ENCODE results near the gene ZNF606.

Gene ZNF606

DNA sequence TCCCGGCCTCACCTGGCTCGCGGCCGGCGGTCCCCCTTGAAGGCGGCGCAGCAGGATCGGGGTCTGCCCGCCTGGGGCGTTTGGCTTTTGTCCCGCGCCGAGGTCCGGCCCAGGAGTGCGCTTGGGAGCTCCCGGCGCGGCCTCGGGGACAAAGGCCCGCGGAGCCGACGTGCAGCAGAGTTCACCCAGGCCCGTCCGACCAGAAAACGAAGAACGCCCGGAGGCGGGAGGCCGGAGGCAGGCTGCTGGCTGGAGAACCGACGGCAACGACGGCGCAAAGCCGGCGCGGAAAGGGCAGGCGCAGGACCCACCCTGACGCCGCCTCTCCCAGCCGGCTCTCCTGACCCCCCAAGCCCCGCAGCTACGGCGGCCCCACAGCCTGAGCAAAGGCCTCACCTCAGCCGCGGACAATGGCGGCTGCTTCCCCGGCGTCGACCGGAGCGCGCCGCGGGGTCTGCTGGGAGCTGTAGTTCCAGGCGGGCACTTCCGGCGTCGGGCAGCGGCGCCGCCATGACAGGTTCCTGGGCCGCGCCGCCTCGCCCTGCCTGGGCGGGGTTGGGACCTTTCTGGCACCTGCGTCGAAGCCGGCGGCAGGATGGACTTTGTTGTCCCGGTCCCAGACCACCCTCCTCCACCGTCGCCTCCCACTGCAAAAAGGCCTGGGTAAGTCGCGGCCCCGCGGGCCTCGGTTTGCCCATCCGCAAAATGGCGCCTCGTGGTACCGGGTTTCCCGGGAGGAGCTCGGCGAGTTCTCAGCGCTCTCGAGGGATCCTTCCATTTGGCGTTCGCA is at the start of gene ZNF606:
Gene ZNF606, minus strand, starts transcription at position 437 of the 790 bp plus-strand sequence. CDS start 1,501 bp downstream, outside the sequence.
- Mint-ChIP-seq H3K4me3 (peak within 1 kb of the TSS; percentile 78), H3K36me3 (ENCODE audit: insufficient read depth) (peaks cover 27% of the 10 kb centered on the region), H3K27ac (ENCODE audit: low read depth) (peak within 1 kb of the TSS; percentile 86), H3K9me3 (peaks cover 27% of the 10 kb centered on the region), H3K27me3 (no peaks in the 10 kb centered on the region), H3K4me1 (peaks cover 21% of the 10 kb centered on the region)
- DNase-seq (ENCODE audit: low spot score in 2 of 2) = peak; percentile 74 to 75
- peak; percentile 99 for ATAC-seq (replicated peaks; ENCODE audit: extremely low read depth, poor library complexity, severe bottlenecking)

DNA sequence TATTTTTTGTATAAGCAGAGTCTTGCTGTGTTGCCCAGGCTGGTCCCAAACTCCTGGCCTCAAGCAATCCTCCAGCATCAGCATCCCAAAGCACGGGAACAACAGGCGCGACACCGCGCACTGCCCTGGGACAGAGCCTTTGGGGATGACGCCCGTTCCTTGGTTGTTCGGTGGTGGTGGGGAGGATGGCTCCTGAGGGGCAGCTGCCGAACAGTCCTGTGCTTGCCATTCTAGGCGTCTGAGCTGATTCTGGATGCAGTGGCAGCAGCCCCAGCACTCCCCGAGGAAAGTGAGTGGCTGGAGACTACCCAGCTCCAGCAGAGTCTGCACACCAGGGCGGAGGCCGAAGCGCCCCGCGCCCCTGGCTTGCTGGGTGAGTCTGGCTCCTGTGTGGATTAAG is 49.6 kb upstream of the ZNF606 start:
- Mint-ChIP-seq H3K27ac (ENCODE audit: low read depth) (no peak overlapping the region), H3K27me3 (peaks cover 22% of the 10 kb centered on the region), H3K36me3 (ENCODE audit: insufficient read depth) (peaks cover 4% of the 10 kb centered on the region), H3K4me1 (no peaks in the 10 kb centered on the region), H3K4me3 (no peak overlapping the region), H3K9me3 (peaks cover 25% of the 10 kb centered on the region)
- ATAC-seq (replicated peaks; ENCODE audit: extremely low read depth, poor library complexity, severe bottlenecking) (no peak), DNase-seq (ENCODE audit: low spot score in 2 of 2) (no peak)

DNA sequence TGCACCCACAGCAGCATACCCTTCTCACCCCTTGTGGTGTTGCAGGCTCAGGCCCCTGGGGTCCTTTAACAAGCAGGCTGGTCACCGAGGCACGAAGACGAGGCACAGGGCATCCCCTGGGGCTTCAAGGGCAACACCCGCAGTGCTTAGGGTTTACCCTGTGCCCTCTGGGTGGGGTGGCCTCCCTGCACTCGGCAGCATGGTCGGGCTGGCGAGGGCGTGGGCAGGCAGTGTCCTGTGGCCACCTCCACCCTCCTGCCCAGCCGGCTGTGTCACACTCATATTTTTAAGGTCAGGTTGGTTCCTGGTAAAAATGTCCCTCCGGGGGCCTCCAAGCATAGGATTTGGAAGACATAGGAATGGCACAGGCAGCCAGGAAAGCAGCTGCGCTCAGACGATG is 45.1 kb upstream of the ZNF606 start:
- Mint-ChIP-seq H3K27me3 (no peaks in the 10 kb centered on the region), H3K9me3 (peaks cover 25% of the 10 kb centered on the region), H3K4me1 (no peaks in the 10 kb centered on the region), H3K36me3 (ENCODE audit: insufficient read depth) (no peaks in the 10 kb centered on the region), H3K4me3 (no peak overlapping the region), H3K27ac (ENCODE audit: low read depth) (no peak overlapping the region)
- DNase-seq (ENCODE audit: low spot score in 2 of 2) (no peak), ATAC-seq (replicated peaks; ENCODE audit: extremely low read depth, poor library complexity, severe bottlenecking) (no peak)

DNA sequence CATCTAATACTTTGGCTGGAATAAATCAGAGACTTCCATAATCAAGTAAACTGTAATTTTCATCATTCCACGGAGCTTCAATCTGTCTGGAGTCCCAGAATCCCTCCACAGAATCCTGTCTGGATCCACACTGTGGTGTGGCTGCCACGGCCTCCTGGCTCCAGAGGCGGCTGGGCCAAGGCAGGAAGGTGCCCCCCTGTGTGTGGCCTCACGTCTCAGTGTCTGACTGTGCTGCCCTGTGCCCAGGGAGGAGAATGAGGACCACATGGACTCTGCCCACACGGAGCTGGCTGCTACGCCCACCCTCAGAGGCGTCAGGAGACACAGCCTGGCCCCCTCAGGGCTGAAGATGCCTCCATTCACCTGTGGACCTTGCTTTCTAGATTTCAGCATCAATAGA is 44.2 kb upstream of the ZNF606 start:
- H3K36me3 Mint-ChIP-seq (ENCODE audit: insufficient read depth) = no peaks in the 10 kb centered on the region
- H3K4me3 Mint-ChIP-seq = no peak overlapping the region
- no peaks in the 10 kb centered on the region for H3K4me1 Mint-ChIP-seq
- H3K9me3 Mint-ChIP-seq = peaks cover 25% of the 10 kb centered on the region
- ATAC-seq (replicated peaks; ENCODE audit: extremely low read depth, poor library complexity, severe bottlenecking) (no peak), DNase-seq (ENCODE audit: low spot score in 2 of 2) (no peak)
- H3K27me3 Mint-ChIP-seq = no peaks in the 10 kb centered on the region
- no peak overlapping the region for H3K27ac Mint-ChIP-seq (ENCODE audit: low read depth)

DNA sequence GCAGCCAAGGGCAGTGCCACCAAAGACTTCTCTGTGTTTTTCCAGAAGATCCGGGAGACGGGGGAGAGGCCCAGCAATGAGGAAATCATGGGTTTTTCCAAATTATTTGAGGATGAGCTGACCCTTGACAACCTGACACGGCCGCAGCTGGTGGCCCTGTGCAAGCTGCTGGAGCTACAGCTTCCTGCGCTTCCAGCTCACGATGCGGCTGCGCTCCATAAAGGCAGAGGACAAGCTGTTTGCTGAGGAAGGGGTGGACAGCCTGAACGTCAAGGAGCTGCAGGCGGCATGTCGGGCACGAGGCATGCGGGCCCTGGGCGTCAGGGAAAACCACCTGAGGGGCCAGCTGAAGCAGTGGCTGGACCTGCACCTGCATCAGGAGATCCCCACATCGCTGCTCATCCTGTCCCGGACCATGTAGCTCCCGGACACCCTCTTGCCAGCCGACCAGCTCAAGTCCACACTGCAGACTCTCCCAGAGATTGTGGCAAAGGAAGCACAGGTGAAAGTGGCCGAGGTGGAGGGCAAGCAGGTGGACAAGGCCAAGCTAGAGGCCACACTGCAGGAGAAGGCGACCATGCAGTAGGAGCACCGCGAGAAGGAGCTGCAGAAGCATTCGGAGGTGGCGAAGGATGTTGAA is 42.9 kb upstream of the ZNF606 start:
- H3K36me3 Mint-ChIP-seq (ENCODE audit: insufficient read depth) = no peaks in the 10 kb centered on the region
- no peak overlapping the region for H3K4me3 Mint-ChIP-seq
- DNase-seq (ENCODE audit: low spot score in 2 of 2) (no peak), ATAC-seq (replicated peaks; ENCODE audit: extremely low read depth, poor library complexity, severe bottlenecking) (no peak)
- no peaks in the 10 kb centered on the region for H3K27me3 Mint-ChIP-seq
- H3K9me3 Mint-ChIP-seq = peaks cover 17% of the 10 kb centered on the region
- no peak overlapping the region for H3K27ac Mint-ChIP-seq (ENCODE audit: low read depth)
- H3K4me1 Mint-ChIP-seq = no peaks in the 10 kb centered on the region

DNA sequence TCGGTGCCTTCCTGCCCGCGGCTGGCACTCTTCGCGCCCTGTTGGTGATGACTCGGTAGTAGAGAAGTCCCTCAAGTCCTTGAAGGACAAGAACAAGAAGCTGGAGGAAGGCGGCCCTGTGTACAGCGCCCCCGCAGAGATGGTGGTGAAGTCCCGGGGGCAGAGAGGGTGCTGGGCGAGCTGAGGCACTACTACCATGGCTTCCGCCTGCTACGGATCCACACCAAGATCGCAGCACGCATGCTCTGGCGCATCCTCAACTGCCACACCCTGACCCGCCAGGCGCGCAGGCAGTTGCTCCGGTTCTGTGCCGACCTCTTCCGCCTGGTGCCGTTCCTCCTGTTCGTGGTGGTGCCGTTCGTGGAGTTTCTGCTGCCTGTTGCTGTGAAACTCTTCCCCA is 42.3 kb upstream of the ZNF606 start:
- H3K9me3 Mint-ChIP-seq = peaks cover 17% of the 10 kb centered on the region
- H3K27ac Mint-ChIP-seq (ENCODE audit: low read depth) = no peak overlapping the region
- no peaks in the 10 kb centered on the region for H3K4me1 Mint-ChIP-seq
- H3K27me3 Mint-ChIP-seq = no peaks in the 10 kb centered on the region
- ATAC-seq (replicated peaks; ENCODE audit: extremely low read depth, poor library complexity, severe bottlenecking) (no peak), DNase-seq (ENCODE audit: low spot score in 2 of 2) (no peak)
- no peaks in the 10 kb centered on the region for H3K36me3 Mint-ChIP-seq (ENCODE audit: insufficient read depth)
- H3K4me3 Mint-ChIP-seq = no peak overlapping the region

DNA sequence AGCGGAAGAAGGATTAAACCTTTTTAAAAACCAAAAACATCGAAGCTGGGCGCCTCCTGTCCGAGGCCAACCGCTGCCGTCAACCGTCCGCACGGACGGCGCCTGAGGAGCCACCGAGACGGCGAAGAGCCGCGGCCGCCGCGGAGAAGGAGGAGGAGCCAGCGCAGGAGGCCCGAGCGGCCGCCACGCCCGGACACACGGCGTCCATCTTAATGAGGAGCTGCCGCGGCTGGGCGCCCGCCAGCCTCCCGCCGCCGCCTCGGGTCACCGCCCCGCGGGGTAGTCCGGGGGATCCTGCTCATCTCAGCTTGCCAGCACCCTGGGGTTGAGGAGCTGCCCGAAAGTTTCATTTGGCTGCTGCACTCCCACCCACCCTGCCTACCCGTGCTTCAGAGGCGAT is 41.8 kb upstream of the ZNF606 start:
- H3K36me3 Mint-ChIP-seq (ENCODE audit: insufficient read depth) = no peaks in the 10 kb centered on the region
- H3K4me3 Mint-ChIP-seq = no peak overlapping the region
- peaks cover 15% of the 10 kb centered on the region for H3K9me3 Mint-ChIP-seq
- H3K27me3 Mint-ChIP-seq = no peaks in the 10 kb centered on the region
- ATAC-seq (replicated peaks; ENCODE audit: extremely low read depth, poor library complexity, severe bottlenecking) = no peak
- no peak overlapping the region for H3K27ac Mint-ChIP-seq (ENCODE audit: low read depth)
- no peaks in the 10 kb centered on the region for H3K4me1 Mint-ChIP-seq
- no peak for DNase-seq (ENCODE audit: low spot score in 2 of 2)

DNA sequence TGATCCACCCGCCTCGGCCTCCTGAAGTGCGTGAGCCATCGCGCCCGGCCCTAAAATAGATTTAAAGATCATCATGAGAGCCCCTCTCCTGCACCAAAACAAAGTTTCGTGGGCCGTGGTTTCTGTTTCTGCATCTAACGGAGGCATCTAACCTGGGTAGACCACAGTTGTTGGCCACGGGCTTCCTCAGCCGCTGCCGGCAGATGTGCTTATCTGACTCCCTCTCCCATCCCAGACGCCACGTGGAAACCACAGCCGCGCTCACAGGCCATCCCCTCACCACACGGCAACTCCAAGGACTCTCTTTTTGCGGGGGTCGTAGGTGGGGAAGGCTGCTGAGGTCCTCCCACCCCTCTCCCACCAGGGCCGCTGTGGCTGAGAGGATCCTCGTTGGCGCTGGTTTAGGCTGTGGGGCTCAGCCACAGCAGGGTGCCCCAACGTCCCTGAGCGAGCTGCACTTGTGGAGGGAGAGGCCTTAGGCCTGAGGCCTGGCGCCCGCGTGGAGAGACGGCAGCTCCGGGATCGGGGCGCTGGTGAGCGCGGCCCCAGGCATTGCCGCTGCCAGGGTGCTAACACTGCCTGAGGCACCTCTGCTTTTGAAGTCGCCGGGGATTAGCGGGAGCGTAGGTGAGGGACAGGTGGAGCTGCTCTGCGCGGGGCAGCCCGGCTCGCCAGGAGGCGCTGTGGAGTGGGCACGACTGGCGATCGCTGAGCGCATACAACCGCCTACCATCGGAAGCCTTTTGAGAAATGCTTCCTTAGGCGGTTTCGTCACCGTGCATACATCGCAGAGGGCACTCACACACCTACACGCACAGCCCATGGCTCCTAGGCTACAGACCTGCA is 40.1 kb upstream of the ZNF606 start:
- Mint-ChIP-seq H3K9me3 (peaks cover 18% of the 10 kb centered on the region), H3K27ac (ENCODE audit: low read depth) (no peak overlapping the region), H3K27me3 (no peaks in the 10 kb centered on the region), H3K4me1 (no peaks in the 10 kb centered on the region), H3K36me3 (ENCODE audit: insufficient read depth) (no peaks in the 10 kb centered on the region), H3K4me3 (no peak overlapping the region)
- ATAC-seq (replicated peaks; ENCODE audit: extremely low read depth, poor library complexity, severe bottlenecking) = no peak
- DNase-seq (ENCODE audit: low spot score in 2 of 2) = no peak

DNA sequence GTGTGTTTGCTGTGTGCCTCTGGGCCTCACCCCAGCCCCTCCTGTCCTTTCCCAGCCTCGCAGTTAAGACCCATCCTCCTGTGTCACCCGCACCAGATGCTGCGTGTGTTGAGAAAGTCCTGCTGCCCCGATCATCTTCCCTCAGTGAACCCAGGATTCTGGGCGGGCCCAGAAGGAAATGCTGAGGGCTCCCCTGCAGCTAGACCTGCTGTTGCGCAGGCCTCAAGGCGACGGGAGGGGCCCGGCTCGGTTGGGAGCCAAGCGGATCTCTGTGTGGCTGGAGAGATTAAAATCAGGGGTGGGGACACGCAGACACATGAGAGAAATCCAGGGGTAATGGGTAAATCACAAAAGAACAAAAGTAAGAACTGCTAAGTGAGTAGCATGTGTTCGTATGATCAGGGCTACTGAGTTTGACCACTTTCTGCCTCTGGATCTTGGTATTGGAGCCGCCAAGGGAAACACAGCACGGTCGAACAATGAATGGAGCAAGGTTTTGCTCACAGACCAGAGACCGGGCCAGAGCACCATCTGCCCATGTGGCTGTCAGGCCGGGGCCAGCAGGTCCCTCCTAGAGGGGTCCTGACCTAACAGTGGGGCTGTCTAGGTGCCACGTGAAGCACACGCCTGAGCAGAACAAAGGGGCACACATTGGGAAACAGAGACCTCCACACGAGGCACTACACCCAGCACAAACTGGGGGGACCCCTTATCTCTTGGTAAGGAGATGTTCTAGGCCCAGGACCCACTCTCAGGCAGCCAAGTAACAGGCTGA is 38.3 kb upstream of the ZNF606 start:
- ATAC-seq (replicated peaks; ENCODE audit: extremely low read depth, poor library complexity, severe bottlenecking) (no peak), DNase-seq (ENCODE audit: low spot score in 2 of 2) (no peak)
- Mint-ChIP-seq H3K27ac (ENCODE audit: low read depth) (no peak overlapping the region), H3K36me3 (ENCODE audit: insufficient read depth) (no peaks in the 10 kb centered on the region), H3K9me3 (peaks cover 18% of the 10 kb centered on the region), H3K27me3 (peaks cover 5% of the 10 kb centered on the region), H3K4me3 (no peak overlapping the region), H3K4me1 (no peaks in the 10 kb centered on the region)

DNA sequence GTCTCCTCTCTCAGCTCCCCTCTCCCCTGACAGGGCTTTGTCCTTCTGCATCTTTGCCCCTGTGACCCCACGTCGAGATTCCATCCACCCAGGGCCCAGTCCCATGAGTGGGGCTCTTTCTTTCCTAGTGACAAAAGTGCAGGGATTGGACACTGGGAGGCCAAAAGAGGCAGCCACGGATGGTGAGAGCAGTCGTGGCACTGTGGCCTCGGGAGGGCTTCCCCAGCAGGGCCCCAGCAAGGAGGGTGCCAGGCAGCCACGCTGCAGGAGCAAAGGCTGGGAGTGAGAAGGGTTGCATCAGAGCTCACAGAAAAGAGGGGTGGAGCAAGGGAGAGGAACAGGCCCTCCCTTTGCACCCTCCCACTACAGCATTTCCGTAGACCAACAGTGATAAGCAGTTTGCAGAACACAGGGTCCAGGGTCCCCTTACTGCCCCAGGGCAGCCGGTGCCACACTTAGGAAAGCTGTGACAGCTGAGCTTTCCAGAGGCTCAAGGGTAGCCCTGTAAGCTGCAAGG is 36.1 kb upstream of the ZNF606 start:
- no peak for DNase-seq (ENCODE audit: low spot score in 2 of 2)
- ATAC-seq (replicated peaks; ENCODE audit: extremely low read depth, poor library complexity, severe bottlenecking) = no peak
- no peak overlapping the region for H3K4me3 Mint-ChIP-seq
- no peaks in the 10 kb centered on the region for H3K4me1 Mint-ChIP-seq
- no peak overlapping the region for H3K27ac Mint-ChIP-seq (ENCODE audit: low read depth)
- H3K9me3 Mint-ChIP-seq = peaks cover 27% of the 10 kb centered on the region
- H3K36me3 Mint-ChIP-seq (ENCODE audit: insufficient read depth) = no peaks in the 10 kb centered on the region
- H3K27me3 Mint-ChIP-seq = peaks cover 21% of the 10 kb centered on the region

DNA sequence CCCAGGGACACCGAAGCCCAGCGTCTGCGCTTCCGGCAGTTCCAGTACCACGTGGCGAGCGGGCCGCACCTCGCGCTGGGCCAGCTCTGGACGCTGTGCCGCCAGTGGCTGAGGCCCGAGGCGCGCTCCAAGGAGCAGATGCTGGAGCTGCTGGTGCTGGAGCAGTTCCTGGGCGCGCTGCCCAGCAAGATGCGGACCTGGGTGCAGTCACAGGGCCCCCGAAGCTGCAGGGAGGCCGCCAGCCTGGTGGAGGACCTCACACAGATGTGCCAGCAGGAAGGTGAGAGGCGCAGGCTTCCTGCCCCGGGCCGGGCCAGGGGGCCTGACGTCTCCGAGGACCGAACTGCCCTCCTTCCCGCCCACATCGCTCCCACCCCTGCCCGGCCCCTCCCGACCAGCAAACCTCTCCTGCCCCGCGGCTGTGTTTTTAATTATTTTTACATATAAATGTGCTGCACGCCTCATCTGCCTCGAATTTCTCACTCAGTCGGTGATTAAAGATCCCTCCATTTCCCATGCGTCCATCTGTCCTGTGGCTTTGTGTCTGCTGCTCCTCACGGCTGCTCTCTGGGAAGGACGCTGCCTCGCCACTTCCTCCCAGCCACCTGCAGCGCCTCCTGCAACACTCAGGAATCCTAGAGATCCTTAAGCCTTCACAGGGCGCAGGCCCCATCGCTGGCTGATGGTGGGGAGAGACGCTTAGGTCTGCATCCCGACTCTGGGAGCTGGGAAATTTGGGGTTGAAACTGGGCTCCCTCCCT is 35.5 kb upstream of the ZNF606 start:
- Mint-ChIP-seq H3K27ac (ENCODE audit: low read depth) (no peak overlapping the region), H3K9me3 (peaks cover 27% of the 10 kb centered on the region), H3K4me1 (no peaks in the 10 kb centered on the region), H3K4me3 (no peak overlapping the region), H3K27me3 (peaks cover 21% of the 10 kb centered on the region), H3K36me3 (ENCODE audit: insufficient read depth) (no peaks in the 10 kb centered on the region)
- ATAC-seq (replicated peaks; ENCODE audit: extremely low read depth, poor library complexity, severe bottlenecking) (no peak), DNase-seq (ENCODE audit: low spot score in 2 of 2) (no peak)

Measured in central memory CD8-positive, alpha-beta T cell (primary cell).